ENCODE results near the gene TMEM140.

DNA sequence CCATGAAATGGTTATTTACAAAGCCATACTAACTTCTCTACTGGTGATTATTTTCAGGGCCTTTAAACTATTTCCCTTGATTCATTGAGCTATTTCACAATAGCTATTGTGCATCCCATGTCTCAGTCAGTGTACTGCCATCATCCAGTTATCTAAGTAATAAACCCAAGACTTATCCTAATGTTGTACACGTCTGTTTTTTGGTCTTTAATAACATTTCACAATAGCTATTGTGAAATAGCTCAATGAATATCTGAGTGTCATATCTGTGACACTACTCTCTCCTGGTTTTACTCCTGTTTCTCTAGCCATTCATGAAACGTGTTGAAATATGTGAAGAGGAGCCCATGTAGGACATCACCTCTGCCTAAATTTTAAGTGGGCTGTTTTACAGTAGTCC is 36.5 kb upstream of the TMEM140 start:
- TF ChIP-seq, protein P1, sequence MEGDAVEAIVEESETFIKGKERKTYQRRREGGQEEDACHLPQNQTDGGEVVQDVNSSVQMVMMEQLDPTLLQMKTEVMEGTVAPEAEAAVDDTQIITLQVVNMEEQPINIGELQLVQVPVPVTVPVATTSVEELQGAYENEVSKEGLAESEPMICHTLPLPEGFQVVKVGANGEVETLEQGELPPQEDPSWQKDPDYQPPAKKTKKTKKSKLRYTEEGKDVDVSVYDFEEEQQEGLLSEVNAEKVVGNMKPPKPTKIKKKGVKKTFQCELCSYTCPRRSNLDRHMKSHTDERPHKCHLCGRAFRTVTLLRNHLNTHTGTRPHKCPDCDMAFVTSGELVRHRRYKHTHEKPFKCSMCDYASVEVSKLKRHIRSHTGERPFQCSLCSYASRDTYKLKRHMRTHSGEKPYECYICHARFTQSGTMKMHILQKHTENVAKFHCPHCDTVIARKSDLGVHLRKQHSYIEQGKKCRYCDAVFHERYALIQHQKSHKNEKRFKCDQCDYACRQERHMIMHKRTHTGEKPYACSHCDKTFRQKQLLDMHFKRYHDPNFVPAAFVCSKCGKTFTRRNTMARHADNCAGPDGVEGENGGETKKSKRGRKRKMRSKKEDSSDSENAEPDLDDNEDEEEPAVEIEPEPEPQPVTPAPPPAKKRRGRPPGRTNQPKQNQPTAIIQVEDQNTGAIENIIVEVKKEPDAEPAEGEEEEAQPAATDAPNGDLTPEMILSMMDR (IDR thresholded peaks at IDR 0.05) = no peak
- no peak for TF ChIP-seq POLR2A (IDR thresholded peaks at IDR 0.05)
